RWPE1 (cell line): ENCODE data around the gene SPTLC2.
A peak's percentile ranks its signal among the peaks of the same experiment; 100 is the strongest.

Source experiments
- CTCF ChIA-PET: fragments of 350-600 bp; sonication (Branson Sonifier 250); formaldehyde crosslinking; extraction: SDS; loops from one replicate; lab custom pipeline; 2021; lab: Yijun Ruan, JAX
- POLR2A ChIA-PET: fragments of 400-600 bp; formaldehyde crosslinking; extraction: SDS; loops from one replicate; lab custom pipeline; 2020; ENCODE audit warnings: antibody characterized with exemption; ENCODE audit not compliant: low non-redundant PET; lab: Yijun Ruan, JAX
- DNase-seq: peaks from one replicate; pipeline ENCODE4 v3.0.0; 2012; ENCODE audit warnings: low spot score
- H3K27ac ChIP-seq: fragments of 450-650 bp; 2 replicates; pipeline ENCODE4 v1.5.1; 2017
- TF ChIP-seq, protein P1 (sequence below): fragments of 450-650 bp; conservative IDR thresholded peaks from 2 replicates; pipeline ENCODE4 v1.5.1; 2017; ENCODE audit warnings: low read depth, mild to moderate bottlenecking

The SPTLC2 gene

DNA sequence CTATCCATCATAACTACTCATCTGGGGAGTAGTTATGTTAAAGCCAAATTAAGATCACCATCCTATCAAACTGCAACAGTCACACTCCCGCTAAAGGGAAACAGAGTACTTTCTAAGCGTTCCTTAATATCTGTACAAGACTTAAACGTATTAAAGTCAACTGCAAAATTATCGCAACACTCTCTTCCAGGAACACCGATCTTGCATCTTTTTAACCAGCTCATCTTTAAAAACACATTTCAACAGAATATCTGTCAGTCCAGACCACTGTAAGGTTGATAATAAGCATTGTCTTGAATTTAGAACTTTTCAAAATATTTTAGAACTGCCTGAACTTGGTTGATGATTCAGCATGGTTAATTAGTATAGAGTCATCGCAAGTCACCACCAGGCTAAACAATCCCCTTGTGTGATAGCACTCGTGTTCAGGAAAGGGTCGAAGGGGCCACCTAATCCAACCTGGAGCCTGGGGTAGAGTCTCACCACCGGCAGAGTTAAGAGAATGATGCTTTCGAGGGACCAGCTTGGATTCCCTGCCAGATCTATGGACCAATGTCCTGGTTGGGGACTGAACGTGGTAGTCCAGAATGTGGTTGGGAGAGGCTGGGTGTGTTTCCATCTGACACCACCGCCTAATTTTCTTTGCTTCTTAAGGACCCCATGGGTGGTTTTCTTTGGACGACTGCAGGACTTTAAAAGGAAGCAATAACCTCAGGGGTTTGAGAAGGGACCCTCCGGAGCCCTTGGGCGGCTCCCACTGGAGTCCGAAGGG, 890 bp downstream of the SPTLC2 start:
- TF ChIP-seq, protein P1, sequence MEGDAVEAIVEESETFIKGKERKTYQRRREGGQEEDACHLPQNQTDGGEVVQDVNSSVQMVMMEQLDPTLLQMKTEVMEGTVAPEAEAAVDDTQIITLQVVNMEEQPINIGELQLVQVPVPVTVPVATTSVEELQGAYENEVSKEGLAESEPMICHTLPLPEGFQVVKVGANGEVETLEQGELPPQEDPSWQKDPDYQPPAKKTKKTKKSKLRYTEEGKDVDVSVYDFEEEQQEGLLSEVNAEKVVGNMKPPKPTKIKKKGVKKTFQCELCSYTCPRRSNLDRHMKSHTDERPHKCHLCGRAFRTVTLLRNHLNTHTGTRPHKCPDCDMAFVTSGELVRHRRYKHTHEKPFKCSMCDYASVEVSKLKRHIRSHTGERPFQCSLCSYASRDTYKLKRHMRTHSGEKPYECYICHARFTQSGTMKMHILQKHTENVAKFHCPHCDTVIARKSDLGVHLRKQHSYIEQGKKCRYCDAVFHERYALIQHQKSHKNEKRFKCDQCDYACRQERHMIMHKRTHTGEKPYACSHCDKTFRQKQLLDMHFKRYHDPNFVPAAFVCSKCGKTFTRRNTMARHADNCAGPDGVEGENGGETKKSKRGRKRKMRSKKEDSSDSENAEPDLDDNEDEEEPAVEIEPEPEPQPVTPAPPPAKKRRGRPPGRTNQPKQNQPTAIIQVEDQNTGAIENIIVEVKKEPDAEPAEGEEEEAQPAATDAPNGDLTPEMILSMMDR: no peak
- CTCF ChIA-PET: interaction anchor here (0.6 kb wide), 1 partner anchor 894 kb away, joined by 6 read pairs; no protein-coding TSS in a partner anchor
- DNase-seq: no peak
- POLR2A ChIA-PET: interaction anchor here (0.6 to 0.7 kb wide), 2 partner anchors 62 to 509 kb away, joined by 4 to 5 read pairs; no protein-coding TSS in a partner anchor
- H3K27ac ChIP-seq: peak overlapping the region; percentile 88

GRCh38 chr14:77613201-77613600, 3.2 kb downstream of the SPTLC2 start:
- ChIA-PET CTCF (no interaction called here), POLR2A (no interaction called here)
- DNase-seq: no peak
- no peak overlapping the region for H3K27ac ChIP-seq
- TF ChIP-seq, protein P1: no peak

- POLR2A ChIA-PET: no interaction called here
- CTCF ChIA-PET: interaction anchor here (0.6 kb wide), 1 partner anchor 866 kb away, joined by 3 read pairs; no protein-coding TSS in a partner anchor
- TF ChIP-seq, protein P1: no peak
- no peak overlapping the region for H3K27ac ChIP-seq
- DNase-seq: no peak
Observed at GRCh38 chr14:77612011-77612620, 4.3 kb downstream of the SPTLC2 start.

DNA sequence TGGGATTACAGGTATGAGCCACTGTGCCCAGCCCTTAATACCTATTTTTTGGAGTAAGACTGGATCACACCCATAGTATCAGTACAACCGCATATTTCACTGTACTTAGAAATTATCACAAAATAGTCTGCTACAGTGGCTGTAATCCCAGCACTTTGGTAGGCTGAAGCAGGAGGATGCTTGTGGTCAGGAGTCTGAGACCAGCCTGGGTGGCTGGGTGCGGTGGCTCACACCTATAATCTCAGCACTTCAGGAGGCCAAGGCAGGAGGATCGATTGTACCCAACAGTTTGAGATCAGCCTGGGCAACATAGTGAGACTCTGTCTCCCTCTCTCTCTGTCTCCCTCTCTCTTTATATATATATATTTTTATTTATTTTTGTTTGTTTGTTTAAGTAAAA, 5.9 kb downstream of the SPTLC2 start:
- POLR2A ChIA-PET: no interaction called here
- TF ChIP-seq, protein P1: no peak
- CTCF ChIA-PET: interaction anchor here (0.6 kb wide), 1 partner anchor 86 kb away, joined by 3 read pairs; no protein-coding TSS in a partner anchor
- no peak for DNase-seq
- H3K27ac ChIP-seq: no peak overlapping the region

DNA sequence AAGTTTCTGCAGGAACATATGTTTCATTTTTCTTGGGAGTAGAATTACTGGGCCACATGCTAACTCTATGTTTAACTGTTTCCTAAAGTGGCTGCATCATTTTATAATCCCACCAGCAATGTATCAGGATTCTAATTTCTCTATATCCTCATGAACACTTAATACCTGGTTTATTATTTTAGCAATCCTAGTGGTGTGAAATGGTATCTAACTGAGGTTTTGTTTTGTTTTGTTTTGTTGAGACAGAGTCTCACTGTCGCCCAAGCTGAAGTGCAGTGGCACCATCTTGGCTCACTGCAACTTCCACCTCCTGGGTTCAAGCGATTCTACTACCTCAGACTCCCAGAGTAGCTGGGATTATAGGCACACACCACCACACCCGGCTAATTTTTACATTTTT, 6.5 kb downstream of the SPTLC2 start:
- no peak for DNase-seq
- ChIA-PET CTCF (no interaction called here), POLR2A (no interaction called here)
- TF ChIP-seq, protein P1: no peak
- H3K27ac ChIP-seq: no peak overlapping the region

DNA sequence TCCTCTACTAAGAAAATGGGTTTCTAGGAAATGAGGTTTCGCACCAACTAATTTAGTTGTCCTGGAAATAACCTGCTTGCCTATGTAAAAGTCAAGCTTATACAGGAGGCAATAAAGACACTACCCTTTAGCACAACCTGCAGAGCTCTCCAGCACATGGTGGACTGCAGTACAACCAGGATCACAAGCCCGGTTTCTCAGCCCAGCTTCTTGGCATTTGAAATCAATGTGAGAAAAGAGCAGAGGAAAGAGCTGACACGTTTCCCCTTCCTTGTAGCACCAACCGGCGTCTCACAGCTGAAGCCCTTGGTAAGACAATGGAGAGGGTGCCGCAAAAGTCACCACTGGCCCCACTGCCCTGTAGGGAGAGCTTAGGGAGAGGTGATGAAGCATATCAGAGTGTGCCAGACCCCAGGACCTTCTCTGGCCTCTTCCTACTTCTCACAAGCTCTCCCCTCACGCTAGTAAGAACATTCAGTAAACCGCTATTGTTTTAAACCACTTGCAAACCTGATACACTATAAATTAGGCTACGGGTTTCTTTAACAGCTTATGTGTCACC, 8.6 kb downstream of the SPTLC2 start:
- POLR2A ChIA-PET: no interaction called here
- no peak overlapping the region for H3K27ac ChIP-seq
- TF ChIP-seq, protein P1: no peak
- DNase-seq: no peak
- CTCF ChIA-PET: interaction anchor here (0.7 kb wide), 1 partner anchor 983 kb away, joined by 3 read pairs; no protein-coding TSS in a partner anchor
